ENCODE measurements around the gene MDGA2.

MDGA2 gene

GRCh38 chr14:47471075-47471474, 204.3 kb downstream of the MDGA2 start:
- DNase-seq = no peak

GRCh38 chr14:47466916-47467315, 208.5 kb downstream of the MDGA2 start:
- no peak for DNase-seq

- no peak for DNase-seq
These were observed 221.4 kb downstream of the MDGA2 start for GRCh38 chr14:47454025-47454424.

GRCh38 chr14:47447076-47447475, 228.3 kb downstream of the MDGA2 start:
- DNase-seq = no peak

- no peak for DNase-seq
These were observed 233.2 kb downstream of the MDGA2 start for GRCh38 chr14:47442211-47442610.

- no peak for DNase-seq
These were observed 235.5 kb downstream of the MDGA2 start for GRCh38 chr14:47439953-47440352.

GRCh38 chr14:47438650-47439140, 236.7 kb downstream of the MDGA2 start:
- DNase-seq = no peak

- no peak for DNase-seq
These were observed 240.0 kb downstream of the MDGA2 start for GRCh38 chr14:47435331-47435965.

GRCh38 chr14:47427629-47428028, 247.8 kb downstream of the MDGA2 start:
- DNase-seq = no peak

- no peak for DNase-seq
These were observed 250.1 kb downstream of the MDGA2 start for GRCh38 chr14:47425302-47425701.

- no peak for DNase-seq
These were observed 253.2 kb downstream of the MDGA2 start for GRCh38 chr14:47422191-47422590.

- DNase-seq = no peak
These were observed 263.9 kb downstream of the MDGA2 start for GRCh38 chr14:47411523-47411922.

GRCh38 chr14:47392326-47392725, 283.1 kb downstream of the MDGA2 start:
- DNase-seq = no peak

- no peak for DNase-seq
These were observed 284.4 kb downstream of the MDGA2 start for GRCh38 chr14:47390831-47391504.

- no peak for DNase-seq
These were observed 285.9 kb downstream of the MDGA2 start for GRCh38 chr14:47389535-47389934.

GRCh38 chr14:47366006-47366405, 309.4 kb downstream of the MDGA2 start:
- DNase-seq = no peak

GRCh38 chr14:47365233-47365632, 310.2 kb downstream of the MDGA2 start:
- no peak for DNase-seq

GRCh38 chr14:47353186-47353585, 322.2 kb downstream of the MDGA2 start:
- no peak for DNase-seq

- no peak for DNase-seq
These were observed 328.6 kb downstream of the MDGA2 start for GRCh38 chr14:47346849-47347248.

GRCh38 chr14:47345016-47345415, 330.4 kb downstream of the MDGA2 start:
- no peak for DNase-seq

- no peak for DNase-seq
These were observed 342.5 kb downstream of the MDGA2 start for GRCh38 chr14:47332939-47333338.

- no peak for DNase-seq
These were observed 343.3 kb downstream of the MDGA2 start for GRCh38 chr14:47332106-47332505.

- no peak for DNase-seq
These were observed 347.0 kb downstream of the MDGA2 start for GRCh38 chr14:47328376-47328775.

- no peak for DNase-seq
These were observed 348.1 kb downstream of the MDGA2 start for GRCh38 chr14:47327336-47327735.

GRCh38 chr14:47322751-47323150, 352.7 kb downstream of the MDGA2 start:
- DNase-seq = no peak

Measured in NCI-H774 (cell line).